Right cardiac atrium (tissue), 5 donors: ENCODE data around the gene SPRED1. TPM values are rescaled to one million over a fixed set of nuclear protein-coding genes. Genes with fewer than 3 reads are reported as not detected.
A peak's percentile ranks its signal among the peaks of the same experiment; 100 is the strongest.

Source experiments
- ATAC-seq, 2 donors: fragments of 200-7000 bp; cut with Tn5 transposase; one replicate each; pipeline versions ENCODE4 v1.8.0 to v1.9.1; 2020; ENCODE audit warnings: moderate library complexity in 2 of 2, mild to moderate bottlenecking in 1 of 2
- DNase-seq, 3 donors: peaks; one replicate each; pipeline ENCODE4 v3.0.0-alpha.2; 2020
- H3K27ac ChIP-seq: one replicate; pipeline ENCODE4 v1.5.1; 2013; ENCODE audit warnings: mild to moderate bottlenecking, low read length, control low read depth, moderate library complexity
- H3K27me3 ChIP-seq: one replicate; pipeline ENCODE4 v1.6.1; 2013; ENCODE audit not compliant: control insufficient read depth, insufficient read depth
- H3K4me1 ChIP-seq: one replicate; pipeline ENCODE4 v1.6.1; 2013; ENCODE audit warnings: low read length; ENCODE audit not compliant: control insufficient read depth, insufficient read depth
- H3K4me3 ChIP-seq: one replicate; pipeline ENCODE4 v1.5.1; 2013; ENCODE audit warnings: low read length, control low read depth
- H3K9me3 ChIP-seq: one replicate; pipeline ENCODE4 v1.6.1; 2013; ENCODE audit warnings: low read length; ENCODE audit not compliant: control insufficient read depth
- WGBS: extraction: QIAGEN DNeasy Blood & Tissue Kit; methylation state at CpG from one replicate; pipeline ENCODE4 v1.1.7; 2013; 5-methylcytosine and 5-hydroxymethylcytosine counted together
- intact Hi-C, 4 donors: fragments of 100-400 bp; cut with DNase I; formaldehyde crosslinking; loops; one replicate each; pipeline versions ENCODE4 v1.11.0 to v1.14.0; 2022 to 2023
- polyA plus RNA-seq: library from polyadenylated mRNA; stranded (reverse); fragments of 200-250 nt; gene quantifications from one replicate; pipeline ENCODE4 v1.2.3, GENCODE V29; 2013
- total RNA-seq, 4 donors: library from RNA; stranded (reverse); fragmentation: NEBNext Ultra II Directional; extraction: Animal tissue kit (Norgen Biotek cat#: 25700); gene quantifications; one replicate each; pipeline ENCODE4 v1.2.1, GENCODE V29; 2021
- donor health status: healthy with polysubstance abuse.
- donor health status: DM: no; HTN: yes; CAD: no.
- donor health status: DM: no; HTN: no; CAD: no.
- donor health status: DM: no; HTN: yes; CAD: no; lungs with severe emphysema.
- donor health status: DM: yes; HTN: yes; CAD: no.

The SPRED1 gene
- total and polyA plus RNA-seq, 5 donors, result 4.1 to 14.5 (median 11.0) TPM

DNA sequence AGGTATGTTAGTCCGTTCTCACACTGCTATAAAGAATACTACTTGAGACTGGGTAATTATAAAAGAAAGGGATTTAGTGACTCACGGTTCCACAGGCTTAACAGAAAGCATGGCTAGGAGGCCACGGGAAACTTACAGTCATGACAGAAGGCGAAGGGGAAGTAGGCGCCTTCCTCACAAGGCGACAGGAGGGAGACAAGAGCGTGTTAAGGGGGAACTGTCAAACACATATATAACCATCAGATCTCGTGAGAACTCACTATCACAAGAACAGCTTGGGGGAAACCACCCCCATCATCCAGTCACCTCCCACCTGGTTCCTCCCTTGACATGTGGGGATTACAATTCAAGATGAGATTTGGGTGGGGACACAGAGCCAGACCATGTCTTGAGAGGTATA, 30.4 kb downstream of the SPRED1 start:
- WGBS, result 76% methylated on average over 8 of the region's 8 CpGs
- Histone ChIP-seq H3K27ac (no peak overlapping the region), H3K4me1 (peaks cover 3% of the 10 kb centered on the region), H3K4me3 (no peak overlapping the region), H3K27me3 (no peaks in the 10 kb centered on the region), H3K9me3 (no peaks in the 10 kb centered on the region)
- DNase-seq (no peak), ATAC-seq (no peak)
- intact Hi-C loops, result no loop called here

DNA sequence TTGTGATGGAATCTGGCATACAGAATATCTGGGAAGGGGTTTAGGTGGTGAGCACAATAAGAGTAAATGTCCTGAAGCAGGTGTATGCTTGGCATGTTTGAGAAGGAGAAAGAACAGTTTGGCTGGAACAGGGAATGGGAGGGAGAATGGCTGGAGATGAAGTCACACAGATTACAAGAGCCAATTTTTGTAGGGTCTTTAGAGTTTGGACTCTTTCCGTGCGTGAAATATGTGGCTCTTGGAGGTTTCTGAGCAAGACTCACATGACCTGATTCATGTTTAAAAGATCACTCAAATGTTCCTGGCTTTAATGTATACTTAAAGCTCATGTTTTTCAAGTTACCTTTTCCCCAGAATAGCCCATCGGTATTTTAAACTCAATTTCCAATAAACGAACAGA, 32.8 kb downstream of the SPRED1 start:
- Histone ChIP-seq H3K27ac (no peak overlapping the region), H3K4me3 (no peak overlapping the region), H3K4me1 (peaks cover 3% of the 10 kb centered on the region), H3K9me3 (no peaks in the 10 kb centered on the region), H3K27me3 (no peaks in the 10 kb centered on the region)
- no peak for DNase-seq
- intact Hi-C loops, result no loop called here
- ATAC-seq, result no peak
- 75% methylated on average over 4 of the region's 4 CpGs for WGBS

DNA sequence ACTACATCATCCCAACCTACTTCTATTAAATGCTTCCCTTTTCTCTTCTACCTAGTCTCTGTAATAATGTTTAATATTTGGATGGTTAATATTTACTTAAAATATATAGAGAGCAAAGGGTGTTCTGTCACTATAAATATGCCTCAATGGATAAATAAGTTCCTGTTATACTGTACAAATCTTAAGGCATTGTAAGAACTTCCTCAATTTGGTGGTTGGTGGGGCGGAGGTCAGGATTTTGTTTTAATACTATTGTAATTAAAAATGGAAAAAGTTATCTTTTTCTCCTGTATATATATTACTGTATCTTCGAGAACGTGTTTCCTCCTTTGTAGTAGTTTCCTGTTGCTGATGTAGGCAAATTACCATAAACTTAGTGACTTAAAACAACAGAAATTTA, 41.5 kb downstream of the SPRED1 start:
- H3K27me3 ChIP-seq, result no peaks in the 10 kb centered on the region
- no peak overlapping the region for H3K27ac ChIP-seq
- WGBS, result 51% methylated on average over 3 of the region's 3 CpGs
- intact Hi-C loops, result no loop called here
- peaks cover 3% of the 10 kb centered on the region for H3K4me1 ChIP-seq
- no peak for ATAC-seq
- no peaks in the 10 kb centered on the region for H3K9me3 ChIP-seq
- no peak overlapping the region for H3K4me3 ChIP-seq
- no peak for DNase-seq

DNA sequence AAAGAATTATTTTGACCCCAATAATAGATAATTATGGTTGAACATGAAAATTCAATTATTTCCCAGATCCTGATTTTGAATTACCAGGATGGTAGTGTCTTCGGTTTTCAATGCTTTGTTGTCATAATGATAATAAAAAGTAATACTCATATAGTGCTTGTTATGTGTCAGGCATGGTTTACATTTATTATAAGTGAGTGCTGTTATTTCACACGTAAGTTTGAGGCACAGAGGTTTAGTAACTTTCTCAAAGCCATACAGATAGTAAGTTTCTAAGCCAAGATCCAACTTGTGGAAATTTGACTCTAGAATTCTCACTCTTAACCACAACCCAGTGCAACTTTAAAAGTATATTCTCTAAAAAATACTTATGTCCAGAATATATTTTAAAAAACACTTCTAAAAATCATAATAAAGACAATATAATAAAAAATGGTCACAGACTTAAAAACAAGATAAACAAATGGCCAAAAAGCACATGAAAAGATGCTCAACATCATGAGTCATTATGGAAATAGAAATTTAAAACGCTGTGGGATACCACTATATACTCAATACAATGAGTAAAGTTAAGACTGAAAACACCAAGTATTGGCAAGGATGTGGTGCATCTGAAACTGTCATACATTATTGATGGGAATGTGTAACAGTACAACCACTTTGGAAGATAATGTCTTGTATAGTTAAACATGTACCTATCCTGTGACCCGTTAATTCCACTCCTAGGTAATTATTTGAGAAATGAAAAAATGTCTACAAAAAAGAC, 45.2 kb downstream of the SPRED1 start:
- DNase-seq (no peak), ATAC-seq (no peak)
- WGBS, result 67% methylated on average over 4 of the region's 4 CpGs
- H3K27ac ChIP-seq, result no peak overlapping the region
- H3K4me1 ChIP-seq, result peaks cover 3% of the 10 kb centered on the region
- H3K9me3 ChIP-seq, result no peaks in the 10 kb centered on the region
- no peak overlapping the region for H3K4me3 ChIP-seq
- intact Hi-C loops, result no loop called here
- no peaks in the 10 kb centered on the region for H3K27me3 ChIP-seq

DNA sequence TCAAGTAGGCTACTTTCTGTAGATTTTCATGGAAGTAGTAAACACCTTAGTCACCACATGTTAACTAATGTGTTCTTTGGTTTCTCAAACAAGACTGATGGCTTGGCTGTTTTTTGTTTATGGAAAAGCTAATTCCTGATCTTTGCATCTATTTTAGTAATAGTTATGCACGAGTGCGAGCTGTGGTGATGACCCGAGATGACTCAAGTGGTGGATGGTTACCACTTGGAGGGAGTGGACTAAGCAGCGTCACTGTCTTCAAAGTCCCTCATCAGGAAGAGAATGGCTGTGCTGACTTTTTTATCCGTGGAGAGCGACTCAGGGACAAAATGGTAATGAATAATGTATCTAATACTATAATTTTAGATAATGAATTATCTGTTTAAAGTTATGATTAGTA, 46.6 kb downstream of the SPRED1 start:
- ATAC-seq (no peak), DNase-seq (no peak)
- no peak overlapping the region for H3K4me3 ChIP-seq
- 83% methylated on average over 6 of the region's 6 CpGs for WGBS
- no peaks in the 10 kb centered on the region for H3K27me3 ChIP-seq
- intact Hi-C loops, result no loop called here
- H3K9me3 ChIP-seq, result no peaks in the 10 kb centered on the region
- peaks cover 3% of the 10 kb centered on the region for H3K4me1 ChIP-seq
- H3K27ac ChIP-seq, result no peak overlapping the region

DNA sequence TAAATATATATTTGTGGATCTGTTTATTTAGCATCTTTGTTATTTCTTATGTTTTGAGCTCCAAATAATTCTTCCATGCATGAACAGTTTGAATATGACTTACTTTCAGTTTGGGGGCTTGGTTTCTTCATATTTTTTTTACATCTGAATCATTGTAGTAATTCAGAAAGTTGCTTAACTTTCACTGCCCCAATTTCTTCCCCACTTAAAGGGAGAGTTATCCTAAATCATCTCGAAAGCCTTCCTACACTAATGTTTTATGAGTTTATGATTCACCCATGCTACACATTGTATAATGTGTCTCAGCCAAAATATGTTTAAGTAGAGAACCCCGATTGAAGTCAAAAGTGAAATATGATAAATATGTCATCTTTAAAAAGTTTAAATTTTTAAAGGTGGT, 47.8 kb downstream of the SPRED1 start:
- ATAC-seq, result no peak
- DNase-seq, result no peak
- no peak overlapping the region for H3K27ac ChIP-seq
- intact Hi-C loops, result no loop called here
- no peaks in the 10 kb centered on the region for H3K9me3 ChIP-seq
- peaks cover 3% of the 10 kb centered on the region for H3K4me1 ChIP-seq
- WGBS, result 92% methylated on average over 2 of the region's 2 CpGs
- no peak overlapping the region for H3K4me3 ChIP-seq
- no peaks in the 10 kb centered on the region for H3K27me3 ChIP-seq

DNA sequence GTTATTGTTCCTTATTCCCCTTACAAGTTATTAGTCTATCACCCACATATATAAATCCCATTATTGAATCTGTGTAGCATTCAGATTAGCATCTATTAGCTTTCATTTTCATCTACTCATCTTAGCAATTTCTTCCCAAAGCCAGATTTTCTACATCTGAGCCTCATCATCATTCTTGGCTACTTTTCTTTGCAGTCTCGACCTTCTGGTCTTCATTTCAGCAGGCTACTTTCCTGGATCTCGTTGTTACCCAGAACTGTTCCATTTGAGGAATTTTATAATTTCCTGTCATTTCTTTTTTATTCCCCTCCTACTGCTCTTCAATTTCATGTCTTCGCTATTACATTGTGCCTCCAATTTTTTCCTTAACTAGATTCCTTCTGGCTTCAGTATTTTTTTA, 51.8 kb downstream of the SPRED1 start:
- DNase-seq (no peak), ATAC-seq (no peak)
- intact Hi-C loops, result no loop called here
- Histone ChIP-seq H3K4me3 (no peak overlapping the region), H3K9me3 (no peaks in the 10 kb centered on the region), H3K4me1 (no peaks in the 10 kb centered on the region), H3K27me3 (no peaks in the 10 kb centered on the region), H3K27ac (no peak overlapping the region)
- WGBS, result 62% methylated on average over 3 of the region's 3 CpGs

DNA sequence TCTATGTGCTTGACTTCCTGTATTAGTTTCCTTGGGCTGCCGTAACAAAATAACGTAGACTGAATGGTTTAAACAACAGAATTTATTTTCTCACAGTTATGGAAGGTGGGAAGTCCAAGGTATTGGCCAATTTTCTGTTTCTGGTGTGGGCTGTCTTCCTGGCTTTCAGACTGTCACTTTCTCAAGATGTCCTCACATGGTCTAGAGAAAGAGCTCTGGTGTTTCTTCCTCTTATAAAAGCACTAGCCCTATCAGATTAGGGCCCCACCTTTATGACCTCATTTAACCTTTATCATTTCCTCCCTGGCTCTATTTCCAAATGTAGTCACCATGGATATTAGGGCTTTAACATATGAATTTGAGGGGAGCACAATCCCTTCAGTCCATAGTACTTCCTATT, 54.6 kb downstream of the SPRED1 start:
- no peaks in the 10 kb centered on the region for H3K9me3 ChIP-seq
- intact Hi-C loops, result no loop called here
- H3K4me3 ChIP-seq, result no peak overlapping the region
- H3K4me1 ChIP-seq, result no peaks in the 10 kb centered on the region
- DNase-seq, result no peak
- ATAC-seq, result peak in 1 of 2 donors; percentile 47
- H3K27ac ChIP-seq, result no peak overlapping the region
- WGBS, result 63% methylated on average over 2 of the region's 2 CpGs
- no peaks in the 10 kb centered on the region for H3K27me3 ChIP-seq

DNA sequence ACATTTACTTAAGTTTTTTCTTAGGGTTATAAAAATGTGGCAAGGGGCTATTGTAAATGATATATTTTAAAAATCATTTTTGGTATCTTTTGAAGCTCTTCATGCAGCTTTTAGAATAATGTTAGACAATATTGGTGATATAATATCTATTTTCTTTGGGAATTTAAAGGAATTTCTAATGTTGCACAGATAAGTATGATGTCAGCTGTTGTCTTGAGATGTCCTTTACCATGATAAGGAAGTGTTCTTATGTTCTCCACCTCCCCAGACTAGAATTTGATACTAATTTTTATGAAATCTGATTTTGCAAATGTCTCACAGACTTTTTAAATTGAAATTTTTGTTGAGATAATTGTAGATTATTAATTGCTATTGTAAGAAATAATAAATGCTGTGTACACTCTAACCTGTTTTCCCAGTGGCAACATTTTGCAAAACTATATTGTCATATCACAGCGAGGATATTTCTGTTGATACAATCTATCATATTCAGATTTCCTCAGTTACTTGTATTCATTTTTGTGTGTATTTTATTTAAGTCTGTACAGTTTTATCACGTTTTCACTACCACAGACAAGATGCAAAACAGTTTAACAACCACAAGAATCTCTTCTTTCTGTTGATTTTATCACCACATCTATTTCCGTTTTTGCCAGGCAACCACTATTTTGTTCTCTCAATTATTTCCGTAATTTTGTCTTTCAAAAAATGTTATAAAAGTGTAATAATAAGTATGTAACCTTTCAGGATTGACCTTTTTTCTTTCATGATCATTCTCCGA, 55.4 kb downstream of the SPRED1 start:
- Histone ChIP-seq H3K9me3 (no peaks in the 10 kb centered on the region), H3K4me1 (no peaks in the 10 kb centered on the region), H3K27ac (no peak overlapping the region), H3K27me3 (no peaks in the 10 kb centered on the region), H3K4me3 (no peak overlapping the region)
- intact Hi-C loops, result no loop called here
- WGBS, result 88% methylated on average over 5 of the region's 5 CpGs
- ATAC-seq (no peak), DNase-seq (no peak)

DNA sequence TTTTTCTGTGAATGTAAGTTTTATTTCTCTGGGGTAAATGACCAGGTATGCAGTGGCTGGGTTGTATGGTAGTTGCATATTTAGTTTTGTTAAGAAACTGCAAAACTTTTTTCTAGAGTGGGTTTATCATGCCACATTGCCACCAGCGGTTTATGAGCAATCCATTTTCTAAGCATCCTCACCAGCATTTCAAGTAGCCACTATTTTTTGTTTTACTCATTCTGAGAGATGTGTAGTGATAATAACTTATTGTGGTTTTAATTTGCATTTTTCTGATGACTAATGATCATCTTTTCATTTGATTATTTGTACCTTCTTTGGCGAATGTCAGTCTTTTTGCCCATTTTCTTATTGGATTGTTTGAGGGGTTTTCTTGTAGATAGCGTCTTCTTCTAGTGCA, 56.2 kb downstream of the SPRED1 start:
- no peak for ATAC-seq
- no peak for DNase-seq
- intact Hi-C loops, result no loop called here
- Histone ChIP-seq H3K9me3 (no peaks in the 10 kb centered on the region), H3K27ac (no peak overlapping the region), H3K4me1 (no peaks in the 10 kb centered on the region), H3K4me3 (no peak overlapping the region), H3K27me3 (no peaks in the 10 kb centered on the region)
- WGBS, result 96% methylated on average over 3 of the region's 3 CpGs

DNA sequence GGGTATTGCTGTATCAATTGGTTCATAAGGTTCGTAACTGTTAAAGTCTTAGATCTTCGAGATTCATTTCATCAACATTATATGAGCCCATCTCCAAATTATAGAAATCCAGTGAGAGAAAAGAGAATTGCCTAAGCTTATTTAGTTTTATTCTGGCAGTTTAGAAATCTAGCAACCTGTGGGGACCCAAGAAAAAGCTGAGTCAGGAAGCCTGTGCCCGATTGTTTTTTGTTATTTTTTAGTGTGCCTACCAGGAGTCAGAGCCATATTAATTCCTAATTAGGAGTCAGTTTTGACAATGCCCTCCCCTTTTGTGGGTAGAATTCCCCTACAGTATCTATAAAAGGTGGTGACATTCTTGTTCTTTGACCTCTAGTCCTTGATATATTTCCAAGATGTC, 59.6 kb downstream of the SPRED1 start:
- H3K4me3 ChIP-seq, result no peak overlapping the region
- no peak for DNase-seq
- WGBS, result 82% methylated on average over 3 of the region's 3 CpGs
- ATAC-seq, result no peak
- intact Hi-C loops, result no loop called here
- H3K27me3 ChIP-seq, result no peaks in the 10 kb centered on the region
- no peaks in the 10 kb centered on the region for H3K9me3 ChIP-seq
- H3K27ac ChIP-seq, result no peak overlapping the region
- H3K4me1 ChIP-seq, result peaks cover 2% of the 10 kb centered on the region
